ENCODE measurements around the gene PAH. TPM values are rescaled to one million over a fixed set of nuclear protein-coding genes. Genes with fewer than 3 reads are reported as not detected.
A peak's percentile ranks its signal among the peaks of the same experiment; 100 is the strongest.

Gene PAH
- total RNA-seq, 2 experiments from 2014 or later: not detected

DNA sequence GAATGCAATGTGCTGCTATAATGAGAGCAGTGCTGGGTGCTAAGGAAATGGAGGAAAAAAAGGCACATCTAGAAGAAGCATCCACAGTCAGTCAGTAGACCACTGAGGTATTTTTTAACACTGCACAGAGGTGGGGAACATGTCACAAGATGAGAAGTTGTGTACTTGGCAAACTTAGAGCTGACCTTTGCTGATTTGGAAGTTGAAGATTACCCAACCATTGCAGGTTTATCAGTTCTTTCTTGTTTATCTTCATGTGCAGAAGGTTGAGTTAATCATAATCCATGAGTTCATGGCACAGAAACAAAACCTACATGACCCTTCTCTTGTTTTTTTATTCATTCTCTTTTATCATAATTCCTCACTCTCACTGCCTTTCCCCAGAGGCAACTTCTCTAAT lies 3.2 kb upstream of the PAH start:
- DNase-seq (no peak), ATAC-seq (ENCODE audit: poor library complexity) (no peak)
- intact Hi-C loops (cut with DNase I, micrococcal nuclease): no loop called here
- Mint-ChIP-seq H3K36me3 (ENCODE audit: low read depth) (no peaks in the 10 kb centered on the region), H3K4me1 (ENCODE audit: low read depth) (no peaks in the 10 kb centered on the region), H3K9me3 (no peaks in the 10 kb centered on the region), H3K27ac (no peak overlapping the region), H3K27me3 (peaks cover 41% of the 10 kb centered on the region), H3K4me3 (no peak overlapping the region)
- TF ChIP-seq, protein P1, sequence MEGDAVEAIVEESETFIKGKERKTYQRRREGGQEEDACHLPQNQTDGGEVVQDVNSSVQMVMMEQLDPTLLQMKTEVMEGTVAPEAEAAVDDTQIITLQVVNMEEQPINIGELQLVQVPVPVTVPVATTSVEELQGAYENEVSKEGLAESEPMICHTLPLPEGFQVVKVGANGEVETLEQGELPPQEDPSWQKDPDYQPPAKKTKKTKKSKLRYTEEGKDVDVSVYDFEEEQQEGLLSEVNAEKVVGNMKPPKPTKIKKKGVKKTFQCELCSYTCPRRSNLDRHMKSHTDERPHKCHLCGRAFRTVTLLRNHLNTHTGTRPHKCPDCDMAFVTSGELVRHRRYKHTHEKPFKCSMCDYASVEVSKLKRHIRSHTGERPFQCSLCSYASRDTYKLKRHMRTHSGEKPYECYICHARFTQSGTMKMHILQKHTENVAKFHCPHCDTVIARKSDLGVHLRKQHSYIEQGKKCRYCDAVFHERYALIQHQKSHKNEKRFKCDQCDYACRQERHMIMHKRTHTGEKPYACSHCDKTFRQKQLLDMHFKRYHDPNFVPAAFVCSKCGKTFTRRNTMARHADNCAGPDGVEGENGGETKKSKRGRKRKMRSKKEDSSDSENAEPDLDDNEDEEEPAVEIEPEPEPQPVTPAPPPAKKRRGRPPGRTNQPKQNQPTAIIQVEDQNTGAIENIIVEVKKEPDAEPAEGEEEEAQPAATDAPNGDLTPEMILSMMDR (IDR thresholded peaks at IDR 0.05): no peak
- Histone ChIP-seq H3K36me3 (ENCODE audit: insufficient read depth, low read length) (no peaks in the 10 kb centered on the region), H3K27me3 (ENCODE audit: control insufficient read depth in 1 of 2, insufficient read depth in 2 of 2, low read length in 2 of 2) (no peaks in the 10 kb centered on the region), H3K9me3 (ENCODE audit: control insufficient read depth in 1 of 2, insufficient read depth in 1 of 2, low read length in 2 of 2) (peaks cover 0 to 6% of the 10 kb centered on the region in 2 experiments), H3K4me1 (ENCODE audit: insufficient read depth, low read length) (peaks cover 13% of the 10 kb centered on the region), H3K27ac (ENCODE audit: low read depth in 1 of 2, low read length in 2 of 2) (no peak overlapping the region), H3K4me3 (ENCODE audit: low read length) (no peak overlapping the region)
- ChIA-PET POLR2A (no interaction called here), CTCF (no interaction called here)

DNA sequence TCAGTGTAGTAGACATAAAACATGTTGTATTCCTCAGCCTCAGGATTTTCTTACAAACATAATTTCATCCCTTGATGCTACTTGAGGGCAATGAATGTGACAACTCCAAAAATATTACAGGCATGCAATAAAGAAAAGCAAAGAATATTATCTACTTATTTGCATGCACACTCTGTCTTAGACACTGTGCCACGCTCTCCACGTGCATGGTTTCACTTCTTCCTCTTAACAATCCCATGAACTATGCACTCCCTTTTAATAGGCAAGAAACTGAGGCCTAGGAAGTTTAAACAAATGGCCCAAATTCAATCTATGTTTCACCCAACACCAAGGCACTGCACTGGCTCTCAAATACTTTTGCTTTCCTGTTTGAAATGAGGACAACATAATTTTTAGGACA lies 1.8 kb upstream of the PAH start:
- Histone ChIP-seq H3K4me3 (ENCODE audit: low read length) (no peak overlapping the region), H3K4me1 (ENCODE audit: insufficient read depth, low read length) (peaks cover 13% of the 10 kb centered on the region), H3K9me3 (ENCODE audit: control insufficient read depth in 1 of 2, insufficient read depth in 1 of 2, low read length in 2 of 2) (peaks cover 0 to 6% of the 10 kb centered on the region in 2 experiments), H3K27ac (ENCODE audit: low read depth in 1 of 2, low read length in 2 of 2) (no peak overlapping the region), H3K36me3 (ENCODE audit: insufficient read depth, low read length) (no peaks in the 10 kb centered on the region), H3K27me3 (ENCODE audit: control insufficient read depth in 1 of 2, insufficient read depth in 2 of 2, low read length in 2 of 2) (no peaks in the 10 kb centered on the region)
- Mint-ChIP-seq H3K4me1 (ENCODE audit: low read depth) (no peaks in the 10 kb centered on the region), H3K27me3 (peaks cover 33% of the 10 kb centered on the region), H3K36me3 (ENCODE audit: low read depth) (no peaks in the 10 kb centered on the region), H3K27ac (no peak overlapping the region), H3K9me3 (no peaks in the 10 kb centered on the region), H3K4me3 (no peak overlapping the region)
- POLR2A ChIA-PET: no interaction called here
- TF ChIP-seq, protein P1 (IDR thresholded peaks at IDR 0.05): no peak
- intact Hi-C loops (cut with DNase I, micrococcal nuclease): no loop called here
- DNase-seq (no peak), ATAC-seq (ENCODE audit: poor library complexity) (no peak)
- CTCF ChIA-PET: no interaction called here

DNA sequence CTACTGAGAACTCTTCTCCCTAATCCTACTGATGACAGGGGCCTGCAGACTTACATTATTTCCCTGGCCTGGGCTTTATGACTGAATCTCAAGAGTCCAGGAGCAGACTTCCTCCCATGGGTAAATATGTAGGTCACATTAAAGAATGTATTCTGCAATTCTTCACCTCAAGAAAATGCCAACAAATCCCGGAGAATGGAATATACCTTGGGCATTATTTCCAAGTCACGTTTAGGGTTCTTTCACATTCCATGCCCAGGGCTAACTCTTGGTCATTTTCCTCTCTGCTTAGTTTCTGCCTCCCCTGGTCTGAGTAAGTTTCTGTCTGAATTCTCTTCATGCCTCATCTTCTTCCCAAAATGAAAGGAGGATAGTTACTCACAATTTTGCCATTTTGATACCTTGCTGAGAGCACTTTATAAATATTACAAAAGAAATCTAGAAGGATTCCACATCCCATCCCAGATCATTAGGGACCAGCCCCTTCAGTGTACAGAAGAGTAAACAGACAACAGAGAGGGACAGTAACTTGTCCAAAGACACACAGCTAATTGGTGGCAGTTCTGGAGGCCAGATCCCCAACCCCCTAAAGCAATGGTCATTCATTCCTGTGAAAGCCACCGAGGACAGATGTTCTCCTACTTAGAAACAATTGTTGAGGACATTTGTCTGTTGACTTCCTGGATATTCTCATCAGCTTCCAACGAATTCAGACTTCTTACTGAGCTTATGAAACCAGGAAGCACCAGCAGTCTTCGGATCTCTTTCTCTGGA lies 605 bp downstream of the PAH start:
- no peaks in the 10 kb centered on the region for H3K9me3 Mint-ChIP-seq
- peak overlapping the region; percentile 78 for H3K4me3 Mint-ChIP-seq
- no peak overlapping the region for H3K27ac Mint-ChIP-seq
- H3K4me1 ChIP-seq (ENCODE audit: insufficient read depth, low read length): peaks cover 13% of the 10 kb centered on the region
- peaks cover 0 to 6% of the 10 kb centered on the region in 2 experiments for H3K9me3 ChIP-seq (ENCODE audit: control insufficient read depth in 1 of 2, insufficient read depth in 1 of 2, low read length in 2 of 2)
- H3K4me3 ChIP-seq (ENCODE audit: low read length): peak overlapping the region; percentile 51
- ATAC-seq (ENCODE audit: poor library complexity): no peak
- TF ChIP-seq, protein P1 (IDR thresholded peaks at IDR 0.05): no peak
- H3K36me3 Mint-ChIP-seq (ENCODE audit: low read depth): no peaks in the 10 kb centered on the region
- peaks cover 19% of the 10 kb centered on the region for H3K27me3 Mint-ChIP-seq
- H3K27ac ChIP-seq (ENCODE audit: low read depth in 1 of 2, low read length in 2 of 2): no peak overlapping the region
- ChIA-PET CTCF (no interaction called here), POLR2A (no interaction called here)
- H3K4me1 Mint-ChIP-seq (ENCODE audit: low read depth): no peaks in the 10 kb centered on the region
- no peaks in the 10 kb centered on the region for H3K27me3 ChIP-seq (ENCODE audit: control insufficient read depth in 1 of 2, insufficient read depth in 2 of 2, low read length in 2 of 2)
- no peak for DNase-seq
- H3K36me3 ChIP-seq (ENCODE audit: insufficient read depth, low read length): no peaks in the 10 kb centered on the region
- intact Hi-C loops (cut with DNase I, micrococcal nuclease): no loop called here

All from CD4-positive, alpha-beta T cell (primary cell).